GM12878 (cell line): Measurements from ENCODE around the gene PDE11A.

Experiments used
- BMI1 ChIP-seq: fragments of 450-650 bp; IDR thresholded peaks from 2 replicates; pipeline ENCODE4 v1.6.1; 2016; ENCODE audit warnings: mild to moderate bottlenecking, moderate library complexity, borderline replicate concordance
- CTCF ChIP-seq, 3 experiments: IDR thresholded peaks in 2 of 3; conservative IDR thresholded peaks in 1 of 3; 2 replicates each; pipeline ENCODE4 v1.5.1; 2011; ENCODE audit warnings: low read depth in 3 of 3, low read length in 3 of 3, mild to moderate bottlenecking in 3 of 3, control low read depth in 2 of 3, moderate library complexity in 2 of 3, inconsistent platforms in 1 of 3, mixed read lengths in 1 of 3; ENCODE audit not compliant: control insufficient read depth in 2 of 3, insufficient read depth in 1 of 3; ENCODE audit errors: extremely low read depth in 1 of 3
- EP300 ChIP-seq, 2 experiments: fragments of 150-350 bp in 1 of 2; IDR thresholded peaks; 2 replicates each; pipeline ENCODE4 v1.6.1; 2011 to 2012; ENCODE audit warnings: low read depth in 2 of 2, low read length in 2 of 2, borderline replicate concordance in 1 of 2, improper control_type of control experiment in 1 of 2, inconsistent platforms in 1 of 2; ENCODE audit not compliant: control insufficient read depth in 1 of 2
- GABPA ChIP-seq: IDR thresholded peaks from 2 replicates; pipeline ENCODE4 v1.6.1; 2014; ENCODE audit warnings: antibody characterized with exemption, low read depth, mild to moderate bottlenecking, inconsistent platforms
- HDGF ChIP-seq: fragments of 450-650 bp; IDR thresholded peaks from 2 replicates; pipeline ENCODE4 v1.6.1; 2016; ENCODE audit warnings: antibody characterized with exemption
- PBX3 ChIP-seq: IDR thresholded peaks from 2 replicates; pipeline ENCODE4 v1.6.1; 2011; ENCODE audit warnings: mild to moderate bottlenecking, low read depth, low read length, moderate library complexity; ENCODE audit not compliant: insufficient replicate concordance
- PML ChIP-seq: IDR thresholded peaks from 2 replicates; pipeline ENCODE4 v1.6.1; 2012; ENCODE audit warnings: low read length, inconsistent platforms
- RAD21 ChIP-seq: IDR thresholded peaks from 2 replicates; pipeline ENCODE4 v1.6.1; 2011; ENCODE audit warnings: mild to moderate bottlenecking, low read depth, low read length, moderate library complexity; ENCODE audit not compliant: insufficient read depth
- RCOR1 ChIP-seq: conservative IDR thresholded peaks from 2 replicates; pipeline ENCODE4 v1.6.1; 2012; ENCODE audit warnings: low read depth, low read length, improper control_type of control experiment
- TF ChIP-seq, protein P1 (sequence below): fragments of 450-650 bp; formaldehyde crosslinking; IDR thresholded peaks from 2 replicates; pipeline ENCODE4 v1.4.0; 2020; ENCODE audit warnings: mild to moderate bottlenecking, moderate library complexity

DNA sequence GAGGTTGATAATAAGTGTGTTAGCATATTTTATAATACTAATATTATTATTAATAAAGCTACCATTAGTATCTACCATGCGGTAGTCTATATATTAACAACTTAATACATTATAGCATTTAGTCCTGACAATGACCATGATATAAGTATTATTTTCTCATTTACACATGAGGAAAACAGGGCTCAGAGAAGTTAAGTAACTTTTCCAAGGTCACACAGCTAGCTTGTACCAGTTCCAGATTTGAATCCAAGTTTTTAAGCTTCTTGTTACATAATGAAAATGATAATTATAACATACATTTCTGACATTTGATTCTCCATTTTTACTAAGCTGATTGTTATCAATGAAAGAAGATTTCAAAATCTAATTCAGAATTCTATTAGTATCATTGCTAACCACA, 369.4 kb downstream of the PDE11A start:
- TF ChIP-seq PML (no peak), BMI1 (no peak), RAD21 (no peak), RCOR1 (no peak), HDGF (no peak), CTCF (IDR thresholded peaks at IDR 0.05 in 2 of 3, conservative IDR thresholded peaks at IDR 0.05 in 1 of 3; ENCODE audit: control insufficient read depth in 2 of 3, extremely low read depth in 1 of 3, insufficient read depth in 1 of 3, low read depth in 3 of 3, low read length in 3 of 3) (no peak), EP300 (IDR thresholded peaks at IDR 0.05; ENCODE audit: borderline replicate concordance in 1 of 2, control insufficient read depth in 1 of 2, low read depth in 2 of 2, low read length in 2 of 2) (no peak), GABPA (no peak), PBX3 (no peak)
- TF ChIP-seq, protein P1, sequence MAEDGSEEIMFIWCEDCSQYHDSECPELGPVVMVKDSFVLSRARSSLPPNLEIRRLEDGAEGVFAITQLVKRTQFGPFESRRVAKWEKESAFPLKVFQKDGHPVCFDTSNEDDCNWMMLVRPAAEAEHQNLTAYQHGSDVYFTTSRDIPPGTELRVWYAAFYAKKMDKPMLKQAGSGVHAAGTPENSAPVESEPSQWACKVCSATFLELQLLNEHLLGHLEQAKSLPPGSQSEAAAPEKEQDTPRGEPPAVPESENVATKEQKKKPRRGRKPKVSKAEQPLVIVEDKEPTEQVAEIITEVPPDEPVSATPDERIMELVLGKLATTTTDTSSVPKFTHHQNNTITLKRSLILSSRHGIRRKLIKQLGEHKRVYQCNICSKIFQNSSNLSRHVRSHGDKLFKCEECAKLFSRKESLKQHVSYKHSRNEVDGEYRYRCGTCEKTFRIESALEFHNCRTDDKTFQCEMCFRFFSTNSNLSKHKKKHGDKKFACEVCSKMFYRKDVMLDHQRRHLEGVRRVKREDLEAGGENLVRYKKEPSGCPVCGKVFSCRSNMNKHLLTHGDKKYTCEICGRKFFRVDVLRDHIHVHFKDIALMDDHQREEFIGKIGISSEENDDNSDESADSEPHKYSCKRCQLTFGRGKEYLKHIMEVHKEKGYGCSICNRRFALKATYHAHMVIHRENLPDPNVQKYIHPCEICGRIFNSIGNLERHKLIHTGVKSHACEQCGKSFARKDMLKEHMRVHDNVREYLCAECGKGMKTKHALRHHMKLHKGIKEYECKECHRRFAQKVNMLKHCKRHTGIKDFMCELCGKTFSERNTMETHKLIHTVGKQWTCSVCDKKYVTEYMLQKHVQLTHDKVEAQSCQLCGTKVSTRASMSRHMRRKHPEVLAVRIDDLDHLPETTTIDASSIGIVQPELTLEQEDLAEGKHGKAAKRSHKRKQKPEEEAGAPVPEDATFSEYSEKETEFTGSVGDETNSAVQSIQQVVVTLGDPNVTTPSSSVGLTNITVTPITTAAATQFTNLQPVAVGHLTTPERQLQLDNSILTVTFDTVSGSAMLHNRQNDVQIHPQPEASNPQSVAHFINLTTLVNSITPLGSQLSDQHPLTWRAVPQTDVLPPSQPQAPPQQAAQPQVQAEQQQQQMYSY (CRISPR knock-in tag), result no peak
